GM12878 (cell line): ENCODE measurements around the gene GVQW3.

ENCODE experiments used
- BCL3 ChIP-seq: IDR thresholded peaks from 2 replicates; pipeline ENCODE4 v1.6.1; 2011; ENCODE audit warnings: borderline replicate concordance, low read depth, mild to moderate bottlenecking, moderate library complexity, low read length; ENCODE audit not compliant: insufficient read depth, poor library complexity, severe bottlenecking
- CBX5 ChIP-seq: sonication (generic); IDR thresholded peaks from 2 replicates; pipeline ENCODE4 v1.6.1; 2016; ENCODE audit warnings: low read depth, moderate library complexity, mild to moderate bottlenecking, inconsistent platforms
- CTCF ChIP-seq, 3 experiments: IDR thresholded peaks in 2 of 3; conservative IDR thresholded peaks in 1 of 3; 2 replicates each; pipeline ENCODE4 v1.5.1; 2011; ENCODE audit warnings: low read depth in 3 of 3, low read length in 3 of 3, mild to moderate bottlenecking in 3 of 3, control low read depth in 2 of 3, moderate library complexity in 2 of 3, inconsistent platforms in 1 of 3, mixed read lengths in 1 of 3; ENCODE audit not compliant: control insufficient read depth in 2 of 3, insufficient read depth in 1 of 3; ENCODE audit errors: extremely low read depth in 1 of 3
- EZH2 ChIP-seq: IDR thresholded peaks from 2 replicates; pipeline ENCODE4 v1.6.1; 2012; ENCODE audit warnings: low read depth, mild to moderate bottlenecking, control low read depth, inconsistent platforms, low read length, borderline replicate concordance; ENCODE audit not compliant: control insufficient read depth
- KDM1A ChIP-seq: fragments of 200-600 bp; sonication (generic); IDR thresholded peaks from 2 replicates; pipeline ENCODE4 v1.6.1; 2016; ENCODE audit warnings: borderline replicate concordance
- MAX ChIP-seq: IDR thresholded peaks from 2 replicates; pipeline ENCODE4 v1.6.1; 2012; ENCODE audit warnings: low read depth, low read length, improper control_type of control experiment
- MTA2 ChIP-seq: fragments of 450-650 bp; IDR thresholded peaks from 2 replicates; pipeline ENCODE4 v1.6.1; 2016; ENCODE audit warnings: low read depth, mild to moderate bottlenecking, moderate library complexity
- NFXL1 ChIP-seq: fragments of 450-650 bp; IDR thresholded peaks from 2 replicates; pipeline ENCODE4 v1.6.1; 2017; ENCODE audit warnings: antibody characterized with exemption, mild to moderate bottlenecking, borderline replicate concordance
- RAD21 ChIP-seq: IDR thresholded peaks from 2 replicates; pipeline ENCODE4 v1.6.1; 2011; ENCODE audit warnings: mild to moderate bottlenecking, low read depth, low read length, moderate library complexity; ENCODE audit not compliant: insufficient read depth
- RCOR1 ChIP-seq: conservative IDR thresholded peaks from 2 replicates; pipeline ENCODE4 v1.6.1; 2012; ENCODE audit warnings: low read depth, low read length, improper control_type of control experiment
- SREBF2 ChIP-seq: IDR thresholded peaks from 2 replicates; pipeline ENCODE4 v1.6.1; 2012; ENCODE audit warnings: mild to moderate bottlenecking, low read length
- SRF ChIP-seq, 2 experiments: IDR thresholded peaks; 2 replicates each; pipeline ENCODE4 v1.6.1; 2011; ENCODE audit warnings: low read depth in 2 of 2, low read length in 2 of 2, mild to moderate bottlenecking in 1 of 2, moderate library complexity in 1 of 2
- TCF12 ChIP-seq: IDR thresholded peaks from 2 replicates; pipeline ENCODE4 v1.6.1; 2011; ENCODE audit warnings: low read depth, mild to moderate bottlenecking, low read length

GRCh38 chr11:76348348-76348747, 32.8 kb upstream of the GVQW3 start:
- TF ChIP-seq CBX5 = no peak
- no peak for TF ChIP-seq MTA2
- no peak for TF ChIP-seq CTCF (IDR thresholded peaks at IDR 0.05 in 2 of 3, conservative IDR thresholded peaks at IDR 0.05 in 1 of 3; ENCODE audit: control insufficient read depth in 2 of 3, extremely low read depth in 1 of 3, insufficient read depth in 1 of 3, low read depth in 3 of 3, low read length in 3 of 3)
- no peak for TF ChIP-seq TCF12
- no peak for TF ChIP-seq MAX
- no peak for TF ChIP-seq BCL3
- no peak for TF ChIP-seq KDM1A
- no peak for TF ChIP-seq NFXL1
- no peak for TF ChIP-seq RAD21
- no peak for TF ChIP-seq EZH2
- no peak for TF ChIP-seq SRF (IDR thresholded peaks at IDR 0.05; ENCODE audit: low read depth in 2 of 2, low read length in 2 of 2)
- no peak for TF ChIP-seq RCOR1
- TF ChIP-seq SREBF2 = no peak
